CD14-positive monocyte (primary cell): ENCODE results near the gene LAMA3. TPM values are rescaled to one million over a fixed set of nuclear protein-coding genes. Genes with fewer than 3 reads are reported as not detected.

Experiments
- DNase-seq, 3 donors: peaks; one replicate each; pipeline ENCODE4 v3.0.0-alpha.2; 2011 to 2022
- H2AFZ ChIP-seq: 2 replicates; pipeline ENCODE4 v1.6.0; 2012; ENCODE audit warnings: mild to moderate bottlenecking, low read depth, low read length, inconsistent platforms; ENCODE audit not compliant: insufficient read depth, poor library complexity, severe bottlenecking
- H3K27ac ChIP-seq, 2 donors: 1 replicate in 1 of 2; 2 replicates in 1 of 2; pipeline ENCODE4 v1.5.1; 2012 to 2013; ENCODE audit warnings: low read length in 2 of 2, control low read depth in 1 of 2, inconsistent platforms in 1 of 2, low read depth in 1 of 2, mild to moderate bottlenecking in 1 of 2
- H3K27me3 ChIP-seq, 2 donors: one replicate each; pipeline versions ENCODE4 v1.6.0 to v1.6.1; 2011 to 2013; ENCODE audit warnings: low read length in 2 of 2; ENCODE audit not compliant: control insufficient read depth in 2 of 2, insufficient read depth in 2 of 2
- H3K36me3 ChIP-seq, 2 donors: replicated peaks in 1 of 2; 1 replicate in 1 of 2; 2 replicates in 1 of 2; pipeline versions ENCODE4 v1.5.1 to v1.6.1; 2012 to 2013; ENCODE audit warnings: low read length in 2 of 2, control low read depth in 1 of 2, inconsistent platforms in 1 of 2, mild to moderate bottlenecking in 1 of 2; ENCODE audit not compliant: insufficient read depth in 2 of 2, control insufficient read depth in 1 of 2
- H3K4me1 ChIP-seq, 2 donors: 1 replicate in 1 of 2; 2 replicates in 1 of 2; pipeline versions ENCODE4 v1.5.1 to v1.6.1; 2012 to 2013; ENCODE audit warnings: low read length in 2 of 2, control low read depth in 1 of 2, inconsistent platforms in 1 of 2, mild to moderate bottlenecking in 1 of 2, moderate library complexity in 1 of 2; ENCODE audit not compliant: insufficient read depth in 2 of 2, control insufficient read depth in 1 of 2
- H3K4me2 ChIP-seq: replicated peaks from 2 replicates; pipeline ENCODE3; 2012; ENCODE audit warnings: low read length, moderate library complexity, mild to moderate bottlenecking; ENCODE audit not compliant: poor library complexity, severe bottlenecking; ENCODE audit errors: extremely low read depth
- H3K4me3 ChIP-seq, 3 experiments: fragments of 200-600 bp in 1 of 3; sonication (generic) in 1 of 3; replicated peaks in 1 of 3; 1 replicate in 2 of 3; 2 replicates in 1 of 3; pipeline ENCODE4 v1.5.1; 2011 to 2013; ENCODE audit warnings: low read length in 3 of 3, mild to moderate bottlenecking in 3 of 3, control low read depth in 2 of 3, low read depth in 2 of 3, inconsistent platforms in 1 of 3, moderate library complexity in 1 of 3
- H3K79me2 ChIP-seq: 2 replicates; pipeline ENCODE4 v1.6.0; 2012; ENCODE audit warnings: mild to moderate bottlenecking, control low read depth, inconsistent platforms, low read length, moderate library complexity; ENCODE audit not compliant: insufficient read depth
- H3K9ac ChIP-seq: 2 replicates; pipeline ENCODE4 v1.6.0; 2017; ENCODE audit warnings: low read length, mild to moderate bottlenecking; ENCODE audit not compliant: insufficient read depth, poor library complexity, severe bottlenecking
- H3K9me3 ChIP-seq, 2 donors: replicated peaks in 1 of 2; 1 replicate in 1 of 2; 2 replicates in 1 of 2; pipeline versions ENCODE4 v1.5.1 to v1.6.1; 2012 to 2013; ENCODE audit warnings: low read length in 2 of 2, control low read depth in 1 of 2; ENCODE audit not compliant: control insufficient read depth in 1 of 2, insufficient read depth in 1 of 2
- H4K20me1 ChIP-seq: 2 replicates; pipeline ENCODE4 v1.6.0; 2012; ENCODE audit warnings: mild to moderate bottlenecking, low read length, control low read depth, moderate library complexity; ENCODE audit not compliant: insufficient read depth
- H3K27ac Mint-ChIP-seq, 7 donors: one replicate each; pipeline ENCODE4 v1.8.0; 2020; ENCODE audit warnings: mild to moderate bottlenecking in 7 of 7, mixed read lengths in 7 of 7, moderate library complexity in 6 of 7, inconsistent platforms in 2 of 7
- H3K27me3 Mint-ChIP-seq, 3 donors: one replicate each; pipeline ENCODE4 v1.8.0; 2021 to 2022; ENCODE audit warnings: low read depth in 3 of 3, mild to moderate bottlenecking in 3 of 3, mixed read lengths in 3 of 3, moderate library complexity in 3 of 3, inconsistent platforms in 1 of 3
- H3K36me3 Mint-ChIP-seq, 2 donors: one replicate each; pipeline ENCODE4 v1.8.0; 2020; ENCODE audit warnings: mixed read lengths in 2 of 2, inconsistent platforms in 1 of 2, mild to moderate bottlenecking in 1 of 2
- H3K4me1 Mint-ChIP-seq: one replicate; pipeline ENCODE4 v1.8.0; 2020; ENCODE audit warnings: mild to moderate bottlenecking, mixed read lengths
- H3K4me3 Mint-ChIP-seq, 2 donors: one replicate each; pipeline ENCODE4 v1.8.0; 2020; ENCODE audit warnings: mild to moderate bottlenecking in 2 of 2, mixed read lengths in 2 of 2, moderate library complexity in 1 of 2
- H3K9me3 Mint-ChIP-seq, 7 donors: one replicate each; pipeline ENCODE4 v1.8.0; 2020 to 2022; ENCODE audit warnings: mixed read lengths in 7 of 7, mild to moderate bottlenecking in 6 of 7, moderate library complexity in 6 of 7, inconsistent platforms in 2 of 7
- CTCF ChIP-seq: fragments of 200-600 bp; IDR thresholded peaks from one replicate; pipeline ENCODE4 v1.8.0; 2022; ENCODE audit warnings: antibody characterized with exemption, mild to moderate bottlenecking
- WGBS: methylation state at CpG from one replicate; pipeline ENCODE4 v1.1.5; 2013; ENCODE audit warnings: missing lambda C conversion rate; ENCODE audit not compliant: insufficient coverage; 5-methylcytosine and 5-hydroxymethylcytosine counted together
- intact Hi-C, 2 donors: fragments of 100-400 bp; cut with micrococcal nuclease; formaldehyde crosslinking; loops; one replicate each; pipeline versions ENCODE4 v1.15.0 to v1.15.1; 2023
- polyA plus RNA-seq, 3 donors: library from polyadenylated mRNA; depleted of rRNA in 1 of 3; unstranded in 2 of 3; stranded (reverse) in 1 of 3; fragments of 300-500 nt in 2 of 3; fragments of >200 nt in 1 of 3; fragmentation: Illumina TruSeq in 2 of 3; gene quantifications; 1 replicate in 2 of 3; 2 replicates in 1 of 3; pipeline ENCODE4 v1.2.3, GENCODE V29; 2012 to 2021

LAMA3 gene
- polyA plus RNA-seq, 3 donors, result not detected

- no peak for TF ChIP-seq CTCF
- Histone ChIP-seq H3K9ac (no peak overlapping the region), H4K20me1 (no peaks in the 10 kb centered on the region), H3K4me3 (no peak overlapping the region), H2AFZ (no peak overlapping the region), H3K4me1 (peaks cover 22 to 34% of the 10 kb centered on the region in 2 donors), H3K4me2 (no peak overlapping the region), H3K9me3 (no peaks in the 10 kb centered on the region), H3K27me3 (no peaks in the 10 kb centered on the region), H3K27ac (no peak overlapping the region), H3K36me3 (no peaks in the 10 kb centered on the region), H3K79me2 (no peaks in the 10 kb centered on the region)
- intact Hi-C loops, result no loop called here
- 77% methylated on average over 9 of the region's 9 CpGs for WGBS
- no peak for DNase-seq
- H3K4me3 Mint-ChIP-seq, result no peak overlapping the region
- H3K27ac Mint-ChIP-seq, result no peak overlapping the region
- no peaks in the 10 kb centered on the region for H3K36me3 Mint-ChIP-seq
- peaks cover 0 to 2% (median 0%) of the 10 kb centered on the region in 7 donors for H3K9me3 Mint-ChIP-seq
- H3K27me3 Mint-ChIP-seq, result peaks cover 0 to 3% (median 0%) of the 10 kb centered on the region in 3 donors
- H3K4me1 Mint-ChIP-seq, result peaks cover 39% of the 10 kb centered on the region
These were observed 168.5 kb downstream of the LAMA3 start for GRCh38 chr18:23857756-23858155.

GRCh38 chr18:23859466-23860336 is 170.4 kb downstream of the LAMA3 start:
- Mint-ChIP-seq H3K9me3 (peaks cover 0 to 4% (median 0%) of the 10 kb centered on the region in 7 donors), H3K27me3 (peaks cover 0 to 3% (median 0%) of the 10 kb centered on the region in 3 donors), H3K4me1 (peaks cover 39% of the 10 kb centered on the region), H3K4me3 (no peak overlapping the region), H3K36me3 (no peaks in the 10 kb centered on the region), H3K27ac (peak overlapping the region in 3 of 7 donors; percentile 2 to 66 (median 64))
- intact Hi-C loops, result no loop called here
- H2AFZ ChIP-seq, result no peak overlapping the region
- H3K36me3 ChIP-seq, result no peaks in the 10 kb centered on the region
- no peak overlapping the region for H3K9ac ChIP-seq
- no peaks in the 10 kb centered on the region for H4K20me1 ChIP-seq
- H3K27ac ChIP-seq, result peak overlapping the region in 1 of 2 donors; percentile 11
- H3K9me3 ChIP-seq, result no peaks in the 10 kb centered on the region
- no peaks in the 10 kb centered on the region for H3K27me3 ChIP-seq
- H3K4me1 ChIP-seq, result peaks cover 20 to 34% of the 10 kb centered on the region in 2 donors
- TF ChIP-seq CTCF, result no peak
- peak; percentile 13 to 37 (median 17) for DNase-seq
- H3K4me2 ChIP-seq, result no peak overlapping the region
- WGBS, result 0% methylated on average over 1 of the region's 3 CpGs
- no peak overlapping the region for H3K4me3 ChIP-seq
- no peaks in the 10 kb centered on the region for H3K79me2 ChIP-seq
